Tibial artery (tissue), 4 donors: Measurements from ENCODE around the gene YARS1.

Experiments used
- DNase-seq, 2 donors: peaks; one replicate each; pipeline ENCODE4 v3.0.0-alpha.2; 2019
- H3K27ac ChIP-seq, 2 donors: fragments of 200-600 bp; sonication (generic) in 1 of 2; 1 replicate in 1 of 2; 2 replicates in 1 of 2; pipeline ENCODE4 v1.5.1; 2018 to 2019; ENCODE audit warnings: mild to moderate bottlenecking in 1 of 2
- H3K27me3 ChIP-seq, 2 donors: fragments of 200-600 bp; sonication (generic) in 1 of 2; one replicate each; pipeline versions ENCODE4 v1.5.1 to v1.6.0; 2016 to 2019
- H3K36me3 ChIP-seq, 3 donors: fragments of 200-600 bp; sonication (generic) in 2 of 3; one replicate each; pipeline ENCODE4 v1.5.1; 2016 to 2019; ENCODE audit warnings: mild to moderate bottlenecking in 2 of 3
- H3K4me1 ChIP-seq, 4 donors: fragments of 200-600 bp; sonication (generic) in 2 of 4; 1 replicate in 3 of 4; 2 replicates in 1 of 4; pipeline ENCODE4 v1.5.1; 2016 to 2019
- H3K4me3 ChIP-seq, 2 donors: fragments of 200-600 bp; sonication (generic) in 1 of 2; 1 replicate in 1 of 2; 2 replicates in 1 of 2; pipeline ENCODE4 v1.5.1; 2018 to 2019; ENCODE audit warnings: mild to moderate bottlenecking in 2 of 2
- H3K9me3 ChIP-seq, 3 donors: fragments of 200-600 bp; sonication (generic) in 1 of 3; one replicate each; pipeline ENCODE4 v1.5.1; 2016 to 2019
- intact Hi-C: fragments of 100-400 bp; cut with DNase I; formaldehyde crosslinking; loops from one replicate; pipeline ENCODE4 v1.15.0; 2023; ENCODE audit warnings: low total_unique reads
- TF ChIP-seq, protein P1 (sequence below), 2 experiments: fragments of 200-600 bp in 1 of 2; fragments of 450-650 bp in 1 of 2; IDR thresholded peaks; one replicate each; pipeline ENCODE4 v1.5.1; 2017 to 2019; ENCODE audit warnings: antibody characterized with exemption in 2 of 2, mild to moderate bottlenecking in 1 of 2, moderate library complexity in 1 of 2

YARS1 gene

DNA sequence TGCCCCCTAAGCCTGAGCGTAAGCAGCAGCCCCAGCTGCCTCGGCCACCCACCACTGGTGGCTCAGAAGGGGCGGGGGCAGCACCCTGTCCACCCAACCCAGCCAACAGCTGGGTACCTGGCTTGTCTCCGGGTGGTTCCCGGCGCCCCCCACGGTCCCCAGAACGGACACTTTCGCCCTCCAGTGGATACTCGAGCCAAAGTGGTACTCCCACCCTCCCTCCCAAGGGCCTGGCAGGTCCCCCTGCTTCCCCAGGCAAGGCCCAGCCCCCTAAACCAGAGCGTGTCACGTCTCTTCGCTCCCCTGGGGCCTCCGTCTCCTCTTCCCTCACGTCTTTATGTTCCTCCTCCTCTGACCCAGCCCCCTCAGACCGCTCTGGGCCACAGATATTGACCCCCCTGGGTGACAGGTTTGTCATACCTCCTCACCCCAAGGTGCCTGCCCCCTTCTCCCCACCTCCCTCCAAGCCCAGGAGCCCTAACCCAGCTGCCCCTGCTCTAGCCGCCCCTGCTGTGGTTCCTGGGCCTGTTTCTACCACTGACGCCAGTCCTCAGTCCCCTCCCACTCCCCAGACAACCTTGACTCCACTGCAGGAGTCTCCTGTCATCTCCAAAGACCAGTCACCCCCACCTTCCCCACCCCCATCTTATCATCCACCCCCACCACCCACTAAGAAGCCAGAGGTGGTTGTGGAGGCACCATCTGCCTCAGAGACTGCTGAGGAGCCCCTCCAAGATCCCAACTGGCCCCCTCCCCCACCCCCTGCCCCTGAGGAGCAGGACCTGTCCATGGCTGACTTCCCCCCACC, 46.2 kb downstream of the YARS1 start:
- Histone ChIP-seq H3K27ac (no peak overlapping the region), H3K36me3 (peaks cover 0 to 56% (median 28%) of the 10 kb centered on the region in 3 donors), H3K27me3 (no peaks in the 10 kb centered on the region), H3K4me1 (peaks cover 0 to 38% (median 8%) of the 10 kb centered on the region in 4 donors), H3K4me3 (no peak overlapping the region), H3K9me3 (no peaks in the 10 kb centered on the region)
- TF ChIP-seq, protein P1, sequence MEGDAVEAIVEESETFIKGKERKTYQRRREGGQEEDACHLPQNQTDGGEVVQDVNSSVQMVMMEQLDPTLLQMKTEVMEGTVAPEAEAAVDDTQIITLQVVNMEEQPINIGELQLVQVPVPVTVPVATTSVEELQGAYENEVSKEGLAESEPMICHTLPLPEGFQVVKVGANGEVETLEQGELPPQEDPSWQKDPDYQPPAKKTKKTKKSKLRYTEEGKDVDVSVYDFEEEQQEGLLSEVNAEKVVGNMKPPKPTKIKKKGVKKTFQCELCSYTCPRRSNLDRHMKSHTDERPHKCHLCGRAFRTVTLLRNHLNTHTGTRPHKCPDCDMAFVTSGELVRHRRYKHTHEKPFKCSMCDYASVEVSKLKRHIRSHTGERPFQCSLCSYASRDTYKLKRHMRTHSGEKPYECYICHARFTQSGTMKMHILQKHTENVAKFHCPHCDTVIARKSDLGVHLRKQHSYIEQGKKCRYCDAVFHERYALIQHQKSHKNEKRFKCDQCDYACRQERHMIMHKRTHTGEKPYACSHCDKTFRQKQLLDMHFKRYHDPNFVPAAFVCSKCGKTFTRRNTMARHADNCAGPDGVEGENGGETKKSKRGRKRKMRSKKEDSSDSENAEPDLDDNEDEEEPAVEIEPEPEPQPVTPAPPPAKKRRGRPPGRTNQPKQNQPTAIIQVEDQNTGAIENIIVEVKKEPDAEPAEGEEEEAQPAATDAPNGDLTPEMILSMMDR (IDR thresholded peaks at IDR 0.05): no peak
- no peak for DNase-seq
- intact Hi-C loops: loop anchor here (10.0 kb wide), 1 partner anchor 256 kb away; no protein-coding TSS in a partner anchor

DNA sequence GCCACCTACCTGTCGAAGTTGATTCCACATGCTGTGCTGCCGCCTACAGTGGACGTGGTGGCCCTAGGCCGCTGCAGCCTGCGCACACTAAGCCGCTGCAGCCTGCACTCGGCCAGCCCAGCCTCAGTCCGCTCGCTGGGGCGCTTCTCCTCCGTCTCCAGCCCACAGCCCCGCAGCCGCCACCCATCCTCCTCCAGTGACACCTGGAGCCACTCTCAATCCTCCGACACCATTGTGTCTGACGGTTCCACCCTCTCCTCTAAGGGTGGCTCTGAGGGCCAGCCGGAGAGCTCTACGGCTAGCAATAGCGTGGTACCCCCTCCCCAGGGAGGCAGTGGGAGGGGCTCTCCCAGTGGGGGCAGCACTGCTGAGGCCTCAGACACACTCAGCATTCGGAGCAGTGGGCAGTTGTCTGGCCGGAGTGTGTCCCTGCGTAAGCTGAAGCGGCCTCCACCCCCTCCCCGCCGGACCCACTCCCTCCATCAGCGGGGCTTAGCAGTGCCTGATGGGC, 46.9 kb downstream of the YARS1 start:
- DNase-seq: no peak
- Histone ChIP-seq H3K9me3 (no peaks in the 10 kb centered on the region), H3K36me3 (peaks cover 0 to 50% (median 21%) of the 10 kb centered on the region in 3 donors), H3K4me3 (no peak overlapping the region), H3K4me1 (peaks cover 0 to 40% (median 8%) of the 10 kb centered on the region in 4 donors), H3K27ac (no peak overlapping the region), H3K27me3 (no peaks in the 10 kb centered on the region)
- TF ChIP-seq, protein P1 (IDR thresholded peaks at IDR 0.05): no peak
- intact Hi-C loops: loop anchor here (10.0 kb wide), 1 partner anchor 255 kb away; no protein-coding TSS in a partner anchor

DNA sequence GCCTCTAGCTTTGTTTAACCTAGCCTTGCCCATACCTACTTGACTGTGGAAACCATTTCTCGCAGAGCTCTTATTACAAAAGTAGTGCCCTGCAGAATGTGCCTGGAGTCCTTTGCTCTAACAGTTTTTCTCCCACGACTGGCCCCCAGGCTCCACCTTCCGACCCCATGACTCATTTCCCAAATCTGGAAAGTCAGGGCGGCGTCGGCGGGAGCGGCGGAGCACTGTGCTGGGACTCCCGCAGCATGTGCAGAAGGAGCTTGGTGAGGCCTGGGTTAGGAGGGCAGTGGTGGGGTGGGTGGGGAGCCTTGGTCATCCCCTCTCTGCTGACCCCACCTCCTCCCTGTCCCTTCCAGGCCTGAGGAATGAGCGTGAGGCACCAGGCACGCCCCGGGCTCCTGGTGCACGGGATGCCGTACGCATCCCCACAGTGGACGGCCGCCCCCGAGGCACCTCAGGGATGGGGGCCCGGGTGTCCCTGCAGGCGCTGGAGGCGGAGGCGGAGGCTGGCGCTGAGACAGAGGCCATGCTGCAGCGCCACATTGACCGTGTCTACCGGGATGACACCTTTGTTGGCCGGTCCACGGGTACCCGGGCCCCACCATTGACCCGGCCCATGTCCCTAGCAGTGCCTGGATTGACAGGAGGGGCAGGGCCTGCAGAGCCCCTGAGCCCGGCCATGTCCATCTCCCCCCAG, 47.5 kb downstream of the YARS1 start:
- H3K27ac ChIP-seq: no peak overlapping the region
- TF ChIP-seq, protein P1 (IDR thresholded peaks at IDR 0.05): no peak
- DNase-seq: no peak
- intact Hi-C loops: loop anchor here (10.0 kb wide), 1 partner anchor 255 kb away; no protein-coding TSS in a partner anchor
- peaks cover 0 to 43% (median 8%) of the 10 kb centered on the region in 4 donors for H3K4me1 ChIP-seq
- no peaks in the 10 kb centered on the region for H3K9me3 ChIP-seq
- no peak overlapping the region for H3K4me3 ChIP-seq
- peaks cover 0 to 45% (median 20%) of the 10 kb centered on the region in 3 donors for H3K36me3 ChIP-seq
- H3K27me3 ChIP-seq: no peaks in the 10 kb centered on the region

DNA sequence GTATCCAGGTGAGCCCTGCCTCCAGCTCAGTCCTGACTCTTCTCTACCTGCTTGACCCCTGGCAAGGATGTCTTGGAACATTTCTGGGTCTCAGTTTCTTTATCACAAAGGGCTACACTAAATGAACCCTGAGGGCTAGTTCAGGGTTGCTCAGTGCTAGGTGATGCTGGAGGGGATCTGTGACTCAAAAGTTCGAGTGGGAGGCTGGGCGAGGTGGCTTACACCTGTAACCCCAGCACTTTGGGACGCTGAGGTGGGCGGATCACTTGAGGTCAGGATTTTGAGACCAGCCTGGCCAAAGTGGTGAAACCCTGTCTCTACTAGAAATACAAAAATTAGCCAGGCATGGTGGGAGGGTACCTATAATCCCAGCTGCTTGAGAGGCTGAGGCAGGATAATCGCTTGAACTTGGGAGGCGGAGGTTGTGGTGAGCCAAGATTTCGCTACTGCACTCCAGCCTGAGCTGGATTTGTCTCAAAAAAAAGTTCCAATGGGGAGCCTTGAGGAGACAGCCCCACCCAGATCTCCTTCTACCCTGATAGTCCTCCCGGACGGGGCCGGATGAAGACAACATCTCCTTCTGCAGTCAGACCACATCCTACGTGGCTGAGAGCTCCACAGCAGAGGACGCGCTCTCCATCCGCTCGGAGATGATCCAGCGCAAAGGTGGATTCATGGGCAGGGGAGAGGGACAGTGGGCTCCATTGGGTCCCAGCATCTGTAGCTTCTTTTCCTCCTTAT, 48.9 kb downstream of the YARS1 start:
- intact Hi-C loops: no loop called here
- Histone ChIP-seq H3K9me3 (no peaks in the 10 kb centered on the region), H3K4me1 (peaks cover 0 to 37% (median 8%) of the 10 kb centered on the region in 4 donors), H3K27me3 (no peaks in the 10 kb centered on the region), H3K27ac (no peak overlapping the region), H3K36me3 (peaks cover 0 to 33% (median 15%) of the 10 kb centered on the region in 3 donors), H3K4me3 (no peak overlapping the region)
- TF ChIP-seq, protein P1 (IDR thresholded peaks at IDR 0.05): no peak
- DNase-seq: no peak

DNA sequence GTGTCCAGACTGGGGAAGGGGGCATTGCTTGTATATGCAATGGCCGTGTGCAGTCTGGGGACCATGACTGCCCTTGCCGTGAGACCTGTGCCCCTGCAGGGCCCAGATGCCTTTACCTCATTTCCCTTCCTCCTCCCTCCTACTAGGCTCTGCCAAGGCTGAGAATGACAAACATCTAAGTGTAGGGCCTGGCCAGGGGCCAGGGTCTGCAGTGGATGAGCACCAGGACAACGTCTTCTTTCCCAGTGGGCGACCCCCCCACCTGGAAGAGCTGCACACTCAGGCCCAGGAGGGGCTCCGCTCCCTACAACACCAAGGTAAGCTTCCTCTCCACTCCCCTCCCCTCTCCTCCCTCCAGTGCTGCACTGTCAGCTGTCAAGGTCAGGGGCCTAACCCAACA, 49.5 kb downstream of the YARS1 start:
- H3K4me3 ChIP-seq: no peak overlapping the region
- intact Hi-C loops: no loop called here
- TF ChIP-seq, protein P1 (IDR thresholded peaks at IDR 0.05): no peak
- peaks cover 0 to 31% (median 14%) of the 10 kb centered on the region in 3 donors for H3K36me3 ChIP-seq
- no peaks in the 10 kb centered on the region for H3K27me3 ChIP-seq
- peaks cover 0 to 33% (median 8%) of the 10 kb centered on the region in 4 donors for H3K4me1 ChIP-seq
- no peaks in the 10 kb centered on the region for H3K9me3 ChIP-seq
- no peak overlapping the region for H3K27ac ChIP-seq
- no peak for DNase-seq
